HEK293T (cell line): ENCODE measurements around the gene DCTD.

Experiments used
- BHLHE40 ChIP-seq: fragments of 450-650 bp; IDR thresholded peaks from 2 replicates; pipeline ENCODE4 v1.6.1; 2016; ENCODE audit warnings: mild to moderate bottlenecking, moderate library complexity, borderline replicate concordance
- CTBP1 ChIP-seq: fragments of 450-650 bp; IDR thresholded peaks from 2 replicates; pipeline ENCODE4 v1.6.1; 2016; ENCODE audit warnings: borderline replicate concordance
- ELF4 ChIP-seq: fragments of 450-650 bp; IDR thresholded peaks from 2 replicates; pipeline ENCODE4 v1.6.1; 2017; ENCODE audit warnings: antibody characterized with exemption
- FOXA1 ChIP-seq: fragments of 450-650 bp; IDR thresholded peaks from 2 replicates; pipeline ENCODE4 v1.6.1; 2016; ENCODE audit warnings: mild to moderate bottlenecking
- FOXK2 ChIP-seq: fragments of 450-650 bp; IDR thresholded peaks from 2 replicates; pipeline ENCODE4 v1.6.1; 2016; ENCODE audit warnings: mild to moderate bottlenecking
- FOXM1 ChIP-seq: fragments of 450-650 bp; IDR thresholded peaks from 2 replicates; pipeline ENCODE4 v1.6.1; 2017; ENCODE audit warnings: mild to moderate bottlenecking, borderline replicate concordance
- L3MBTL2 ChIP-seq: fragments of 450-650 bp; conservative IDR thresholded peaks from 2 replicates; pipeline ENCODE4 v1.6.1; 2016; ENCODE audit warnings: mild to moderate bottlenecking
- PKNOX1 ChIP-seq: fragments of 450-650 bp; IDR thresholded peaks from 2 replicates; pipeline ENCODE4 v1.6.1; 2016
- SP1 ChIP-seq: fragments of 450-650 bp; IDR thresholded peaks from 2 replicates; pipeline ENCODE4 v1.6.1; 2017
- SUZ12 ChIP-seq: fragments of 450-650 bp; IDR thresholded peaks from 2 replicates; pipeline ENCODE4 v1.6.1; 2016; ENCODE audit warnings: mild to moderate bottlenecking
- TARDBP ChIP-seq: fragments of 450-650 bp; IDR thresholded peaks from 2 replicates; pipeline ENCODE4 v1.6.1; 2016

GRCh38 chr4:182918791-182919302, 1.7 kb upstream of the DCTD start:
- TF ChIP-seq CTBP1 = no peak
- no peak for TF ChIP-seq L3MBTL2
- no peak for TF ChIP-seq BHLHE40
- TF ChIP-seq ELF4 = no peak
- TF ChIP-seq TARDBP = no peak
- TF ChIP-seq PKNOX1 = no peak
- TF ChIP-seq FOXM1 = no peak
- TF ChIP-seq FOXK2 = no peak
- no peak for TF ChIP-seq SP1
- TF ChIP-seq SUZ12 = no peak
- TF ChIP-seq FOXA1 = no peak
